Cardiac septum (tissue), 1 donor: ENCODE measurements around the gene TP53I3. TPM values are rescaled to one million over a fixed set of nuclear protein-coding genes. Genes with fewer than 3 reads are reported as not detected.
"Not testable (repeated sequence)": the region's sequence is repeated elsewhere in the genome, so short reads cannot be mapped to it uniquely, and the experiment has no call there.

Experiments
- DNase-seq: peaks from one replicate; pipeline ENCODE4 v3.0.0-alpha.2; 2020; ENCODE audit warnings: low spot score
- intact Hi-C: fragments of 100-400 bp; cut with DNase I; formaldehyde crosslinking; loops from one replicate; pipeline ENCODE4 v1.14.0; 2022
- total RNA-seq: library from RNA; stranded (reverse); fragmentation: NEBNext Ultra II Directional; extraction: Animal tissue kit (Norgen Biotek cat#: 25700); gene quantifications from one replicate; pipeline ENCODE4 v1.2.1, GENCODE V29; 2021
- donor health status: DM: no; HTN: no; CAD: no.

TP53I3 gene
- total RNA-seq, 1 donor from 2014 or later = 8.3 TPM

DNA sequence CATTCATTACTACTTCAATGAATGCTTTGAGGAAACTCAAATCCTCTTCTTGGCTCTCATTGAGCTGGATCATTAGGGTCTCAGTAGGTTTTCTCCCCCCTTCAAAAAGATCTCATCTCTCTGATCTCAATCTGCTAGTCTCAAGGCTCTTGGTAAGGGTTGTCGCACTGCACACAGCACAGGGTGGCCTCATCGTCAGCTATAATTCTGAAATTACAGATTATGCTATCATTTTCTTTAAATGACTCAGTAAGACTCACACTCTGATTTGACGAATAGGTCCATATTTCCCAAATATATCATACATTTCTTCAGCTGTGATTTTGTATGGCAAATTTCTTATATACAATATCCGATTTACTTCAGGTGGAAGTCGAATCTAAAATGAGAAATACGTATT lies 10.8 kb downstream of the TP53I3 start:
- intact Hi-C loops = no loop called here
- DNase-seq = no peak

DNA sequence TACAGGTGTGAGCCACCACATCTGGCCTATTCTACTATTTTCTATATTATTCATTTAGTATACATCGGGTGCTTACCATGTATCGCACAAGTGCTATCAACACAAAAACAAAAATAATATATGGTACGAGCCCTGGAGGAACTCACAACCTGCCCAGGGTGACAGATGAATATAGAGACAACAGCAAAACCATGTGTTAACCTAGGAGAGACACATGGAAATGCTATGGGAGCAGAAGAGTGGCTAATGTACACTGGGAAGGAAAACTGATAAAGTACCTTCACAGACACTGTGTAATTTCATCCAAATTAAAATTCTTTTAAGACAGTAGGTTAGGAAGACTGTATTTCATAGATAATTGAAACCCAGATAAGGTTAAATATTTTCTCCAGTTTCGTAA lies 12.4 kb downstream of the TP53I3 start:
- no peak for DNase-seq
- intact Hi-C loops = no loop called here

DNA sequence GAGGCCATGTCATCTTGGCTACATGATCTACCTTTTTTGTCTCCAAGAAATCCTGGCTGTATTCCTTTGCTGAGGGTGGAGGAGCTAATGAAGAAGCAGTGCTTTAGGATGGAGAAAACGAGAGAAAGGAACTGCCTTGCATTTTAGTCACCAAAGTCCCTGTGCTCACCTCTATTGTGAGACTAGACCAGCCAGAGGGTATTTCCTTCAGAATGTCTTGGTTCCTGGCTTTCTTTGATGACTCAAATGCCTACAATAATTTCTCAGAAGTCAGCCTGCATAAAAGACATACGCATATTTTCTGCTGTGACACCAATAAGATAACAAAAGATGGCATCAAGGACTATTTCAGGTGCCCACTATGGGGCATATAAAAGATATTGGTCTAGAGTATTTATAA lies 19.3 kb downstream of the TP53I3 start:
- intact Hi-C loops = no loop called here
- DNase-seq = no peak

DNA sequence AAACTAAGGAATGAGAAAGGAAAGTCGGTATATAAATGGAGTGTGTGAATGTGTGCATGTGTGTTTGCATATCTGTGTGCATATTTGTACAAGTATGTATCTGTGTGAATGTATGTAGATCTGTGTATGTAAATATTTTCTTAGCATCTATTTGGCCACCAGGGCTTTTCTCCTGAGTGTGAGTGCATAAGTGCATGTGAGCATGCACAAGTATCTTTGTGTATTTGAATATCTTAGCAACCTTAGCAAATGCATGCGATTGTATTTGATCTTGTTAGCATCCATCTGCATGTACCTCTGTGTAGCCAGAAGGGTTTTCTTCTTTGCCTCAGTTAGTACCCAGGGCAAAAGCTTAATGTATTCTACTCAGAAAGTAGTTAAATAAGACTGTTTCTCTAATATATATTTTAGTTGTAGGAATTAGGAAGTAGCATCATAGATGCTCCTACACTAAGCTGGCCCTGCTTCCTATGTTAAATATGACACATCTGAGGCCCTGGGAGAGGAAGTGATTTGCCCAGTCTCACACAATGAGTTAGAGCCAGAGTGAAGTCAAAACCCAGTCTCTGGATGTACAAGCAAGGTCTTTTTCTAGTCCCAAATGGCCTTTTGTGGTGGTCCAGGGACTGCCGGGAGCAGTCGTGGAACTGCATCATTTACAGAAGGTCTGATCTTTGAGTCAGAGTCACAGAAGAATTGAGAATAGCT lies 25.9 kb downstream of the TP53I3 start:
- no peak for DNase-seq
- intact Hi-C loops = no loop called here

DNA sequence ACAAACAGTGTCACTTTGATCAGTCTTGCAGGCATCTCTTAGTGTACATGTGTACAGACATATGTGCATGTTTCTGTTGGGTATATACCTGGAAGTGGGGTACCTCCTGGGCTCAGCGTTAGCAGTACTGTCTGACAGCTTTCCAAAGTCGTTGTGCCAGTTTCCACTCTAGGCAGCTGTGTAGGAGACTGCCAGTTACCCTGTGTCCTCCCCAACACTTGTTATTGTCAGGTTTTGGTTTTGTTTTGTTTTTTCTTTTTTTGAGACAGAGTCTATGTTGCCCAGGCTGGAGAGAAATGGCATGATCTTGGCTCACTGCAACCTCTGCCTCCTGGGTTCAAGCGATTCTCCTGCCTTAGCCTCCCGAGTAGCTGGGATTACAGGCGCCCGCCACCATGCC lies 28.9 kb downstream of the TP53I3 start:
- intact Hi-C loops = no loop called here

DNA sequence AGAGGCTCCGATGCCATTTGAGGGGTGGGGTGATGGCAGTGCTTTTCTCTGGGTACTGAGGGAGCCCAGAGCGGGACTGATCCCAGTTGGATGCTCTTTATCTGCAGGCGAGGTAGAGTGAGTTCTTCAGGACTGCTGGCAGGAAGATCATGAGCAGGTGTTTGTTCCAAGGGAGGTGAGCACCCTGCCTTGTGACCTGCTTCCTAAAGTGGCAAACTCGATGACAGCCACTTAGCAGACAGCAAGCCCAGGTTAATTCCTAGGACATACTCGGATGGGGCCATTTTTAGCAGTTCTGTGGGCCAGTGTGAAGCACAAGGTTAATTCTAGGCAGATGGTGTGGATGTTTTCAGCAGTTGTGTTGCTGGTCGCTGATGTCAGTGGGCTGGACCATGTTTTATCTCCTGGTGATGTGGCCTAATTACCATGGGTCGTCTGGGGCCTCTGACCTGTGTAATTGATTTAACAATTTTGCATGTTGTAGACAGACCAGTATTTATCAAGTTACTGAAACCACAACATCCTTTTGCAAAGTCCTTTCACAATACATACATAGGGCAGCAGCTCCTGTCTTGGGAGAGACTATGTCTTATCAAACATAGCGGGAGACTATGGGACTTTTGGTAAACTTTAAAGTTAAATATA lies 30.1 kb downstream of the TP53I3 start:
- no peak for DNase-seq
- intact Hi-C loops = no loop called here

More for the DNA sequence above, 28.9 kb downstream of the TP53I3 start:
- no peak for DNase-seq

DNA sequence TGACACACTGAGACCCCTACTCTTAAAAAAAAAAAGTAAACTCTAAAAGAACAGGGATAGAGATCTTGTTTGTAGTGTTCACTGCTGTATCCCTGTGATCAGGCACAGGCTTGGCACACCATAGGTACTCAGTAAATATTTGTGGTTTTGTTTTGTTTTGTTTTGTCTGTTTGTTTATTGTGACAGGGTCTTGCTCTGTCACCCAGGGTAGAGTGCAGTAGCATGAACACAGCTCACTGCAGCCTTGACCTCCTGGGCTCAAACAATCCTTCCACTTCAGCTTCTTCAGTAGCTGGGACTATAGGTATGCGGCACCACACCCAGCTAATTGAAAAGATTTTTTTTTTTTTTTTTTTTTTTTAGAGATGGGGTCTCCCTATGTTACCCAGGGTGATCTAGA lies 31.7 kb downstream of the TP53I3 start:
- intact Hi-C loops = no loop called here
- no peak for DNase-seq

DNA sequence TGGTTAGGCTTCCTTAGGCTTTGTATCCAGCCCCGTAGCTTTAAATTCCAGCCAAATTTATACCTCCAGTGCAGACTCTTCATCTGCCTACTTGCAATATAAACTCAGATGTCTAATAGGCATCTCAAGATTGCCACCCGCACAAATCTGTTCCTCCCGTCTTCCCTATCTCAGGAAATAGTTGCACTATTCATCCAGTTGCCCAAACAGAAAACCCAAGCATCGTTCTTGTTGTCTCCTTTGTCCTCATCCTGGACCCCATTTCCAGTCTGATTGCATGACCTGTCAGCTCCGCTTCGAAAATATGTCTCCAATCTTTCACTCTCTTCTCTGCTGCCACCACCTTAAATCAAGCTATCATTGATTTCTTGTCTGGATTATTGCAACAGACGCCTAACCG lies 32.8 kb downstream of the TP53I3 start:
- DNase-seq = no peak
- intact Hi-C loops = no loop called here

DNA sequence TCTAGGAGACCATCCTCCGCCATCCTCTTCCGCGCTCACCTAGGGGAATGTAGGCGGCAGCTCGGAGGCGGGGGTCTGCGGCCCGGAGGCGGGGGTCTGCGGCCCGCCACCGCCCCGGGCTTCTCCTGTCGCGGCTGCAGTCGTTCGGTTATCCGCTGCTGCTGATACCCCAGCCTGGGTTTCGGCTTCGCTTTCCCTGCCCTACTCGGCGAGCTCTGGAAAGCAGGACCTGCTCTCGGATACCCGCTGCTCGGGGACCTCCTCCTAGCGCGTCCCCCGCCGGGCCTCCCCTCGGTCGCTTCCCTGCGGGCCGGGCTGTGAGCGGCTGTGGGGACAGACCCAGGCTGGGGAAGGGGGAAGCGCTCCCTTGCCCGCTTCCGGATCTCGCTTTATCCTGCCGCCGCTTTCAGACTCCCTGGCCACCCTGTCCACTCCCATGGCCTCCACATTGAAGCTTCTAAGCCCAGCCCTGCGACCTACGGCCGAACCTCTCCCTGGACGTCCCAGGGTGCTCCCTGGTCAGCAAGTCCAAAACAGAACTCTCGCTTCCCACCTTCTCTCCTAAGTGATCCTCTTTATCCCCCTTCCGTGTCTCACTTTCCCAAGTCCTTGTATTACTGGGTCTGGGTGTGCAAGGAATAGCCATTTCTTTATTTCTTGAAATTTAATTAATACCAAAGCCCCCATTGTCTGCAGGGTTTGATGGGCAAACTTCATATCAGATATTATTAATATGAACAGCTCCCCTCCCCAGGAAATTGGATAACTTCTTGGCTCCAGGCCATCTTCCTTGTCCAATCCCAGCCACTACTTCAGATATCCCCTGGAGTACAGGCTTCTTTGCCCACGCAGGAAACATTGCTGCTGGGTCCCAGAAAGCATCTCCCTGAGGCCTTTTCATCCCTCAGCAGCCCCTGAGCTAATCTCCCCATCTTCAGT lies 34.3 kb downstream of the TP53I3 start:
- peak; percentile 76 for DNase-seq
- intact Hi-C loops = no loop called here

DNA sequence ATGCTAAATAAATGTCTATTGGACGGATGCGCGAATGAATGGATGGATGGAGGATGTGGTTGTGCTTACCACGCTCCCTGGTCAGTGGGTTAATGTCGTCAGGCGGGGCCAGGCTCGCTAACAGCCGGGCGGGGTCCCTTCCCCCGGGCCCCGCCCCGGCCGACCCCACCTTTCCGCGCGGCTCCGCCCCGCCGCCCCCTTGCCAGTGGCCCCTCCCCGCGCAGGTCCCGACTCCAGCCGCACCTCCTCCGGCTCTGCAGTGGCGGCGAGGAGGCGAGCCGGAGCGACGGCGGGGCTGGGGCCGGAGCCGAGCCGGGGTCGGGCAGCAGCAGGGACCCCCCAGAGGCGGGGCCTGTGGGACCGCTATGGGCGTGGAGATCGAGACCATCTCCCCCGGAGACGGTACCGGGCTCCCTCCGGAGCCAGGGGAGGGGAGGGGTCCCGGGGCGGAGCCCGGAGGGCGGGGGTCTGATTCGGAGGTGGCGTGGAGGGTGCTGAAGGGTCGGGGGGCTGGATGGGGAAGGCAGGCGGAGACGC lies 35.1 kb downstream of the TP53I3 start, which contains the start of gene FKBP1B:
FKBP1B (plus strand) TSS at position 257 of the 537 bp plus-strand sequence; CDS start at position 366, 109 bp downstream.
- intact Hi-C loops = loop anchor here (10.0 kb wide), 1 partner anchor 125 kb away; the partner anchor contains the start of gene ATAD2B
- no peak for DNase-seq

DNA sequence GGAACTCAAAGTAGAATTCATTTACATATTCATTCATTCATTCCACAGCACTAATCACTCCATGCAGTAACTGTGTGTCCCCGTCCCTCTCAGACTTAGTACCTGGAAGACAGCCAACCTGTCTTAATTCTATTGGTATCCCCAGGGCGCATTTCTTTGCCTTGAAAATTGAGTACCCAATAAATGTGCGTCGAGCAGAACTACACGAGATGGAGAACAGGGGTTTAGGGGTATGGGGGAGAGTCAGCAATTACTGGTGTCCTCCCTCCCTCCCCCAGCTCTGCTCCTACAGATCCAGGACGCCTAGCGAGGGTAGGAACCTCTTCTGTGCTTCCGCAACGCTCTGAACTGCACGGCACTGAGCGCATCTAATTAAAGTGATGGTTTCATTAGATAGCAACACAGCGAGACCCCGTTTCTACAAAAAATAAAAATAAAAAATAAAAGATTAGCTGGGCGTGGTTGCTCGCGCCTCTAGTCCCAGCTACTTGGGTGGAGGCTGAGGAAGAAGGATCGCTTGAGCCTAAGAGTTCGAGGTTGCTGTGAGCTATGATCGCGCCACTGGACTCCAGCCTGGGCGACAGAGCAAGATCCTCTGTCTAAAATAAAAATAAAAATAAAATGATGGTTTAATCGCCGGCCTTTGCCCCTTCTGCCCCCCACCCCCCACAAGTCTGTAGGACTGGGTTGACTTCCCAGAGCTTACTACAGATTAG lies 35.7 kb downstream of the TP53I3 start:
- no peak for DNase-seq
- intact Hi-C loops = loop anchor here (10.0 kb wide), 1 partner anchor 124 kb away; the partner anchor contains the start of gene ATAD2B

DNA sequence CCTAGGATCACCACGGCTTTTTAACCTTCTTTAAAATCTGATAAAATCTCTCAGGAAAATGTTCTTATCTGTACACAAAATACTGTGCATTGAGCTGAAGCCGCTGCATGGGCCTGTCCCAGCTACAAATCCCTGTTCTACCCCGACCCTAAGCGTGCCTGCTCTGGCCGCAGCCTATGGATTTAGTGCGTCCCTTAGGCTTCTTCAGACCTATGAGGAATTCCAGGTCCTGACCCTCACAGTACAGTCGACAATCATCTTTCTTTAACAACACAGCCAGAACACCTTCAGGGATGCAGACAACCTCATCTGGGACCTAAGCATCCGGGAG lies 37.0 kb downstream of the TP53I3 start:
- DNase-seq = no peak
- intact Hi-C loops = loop anchor here (10.0 kb wide), 1 partner anchor 123 kb away; the partner anchor contains the start of gene ATAD2B

DNA sequence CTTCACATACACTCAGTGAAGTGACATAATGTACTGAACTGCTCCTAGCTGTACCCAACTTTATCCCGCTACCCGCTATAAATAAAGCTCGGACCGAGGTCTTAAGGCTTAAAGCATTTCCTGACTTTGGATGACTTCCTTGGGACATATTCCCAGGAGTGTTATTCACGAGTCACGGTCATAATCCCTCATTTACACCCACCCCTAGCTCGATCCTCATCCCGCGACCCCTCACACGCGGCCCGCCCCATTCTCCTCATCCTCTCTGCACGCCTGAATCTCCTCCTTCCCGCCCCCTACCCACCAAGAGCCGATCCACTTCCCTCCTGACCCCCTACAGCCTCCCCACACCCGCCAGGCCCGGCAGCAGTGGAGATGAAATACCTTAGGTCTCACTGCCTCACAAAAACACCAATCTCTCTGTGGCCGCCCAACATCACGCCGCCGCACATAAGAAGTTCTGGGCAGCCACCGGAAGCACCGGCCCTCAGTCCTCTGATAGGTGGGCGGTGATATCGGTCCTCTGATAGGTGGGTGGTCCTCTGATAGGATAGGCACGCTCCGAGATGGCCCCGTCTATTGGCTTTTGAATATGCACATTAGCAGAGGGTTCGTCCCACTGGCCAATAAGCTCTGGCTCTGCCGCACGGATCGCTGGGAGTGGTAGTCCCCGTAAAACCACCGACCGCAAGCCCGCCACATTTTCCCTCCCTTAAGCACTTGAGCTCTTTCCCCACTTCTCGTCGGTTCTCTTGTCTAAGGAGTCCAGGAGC lies 37.5 kb downstream of the TP53I3 start, which contains the start of gene WDCP:
WDCP (minus strand) TSS at position 462 of the 773 bp plus-strand sequence. CDS start 7,897 bp downstream, outside the sequence.
- intact Hi-C loops = loop anchor here (10.0 kb wide), 1 partner anchor 122 kb away; the partner anchor contains the start of gene ATAD2B

DNA sequence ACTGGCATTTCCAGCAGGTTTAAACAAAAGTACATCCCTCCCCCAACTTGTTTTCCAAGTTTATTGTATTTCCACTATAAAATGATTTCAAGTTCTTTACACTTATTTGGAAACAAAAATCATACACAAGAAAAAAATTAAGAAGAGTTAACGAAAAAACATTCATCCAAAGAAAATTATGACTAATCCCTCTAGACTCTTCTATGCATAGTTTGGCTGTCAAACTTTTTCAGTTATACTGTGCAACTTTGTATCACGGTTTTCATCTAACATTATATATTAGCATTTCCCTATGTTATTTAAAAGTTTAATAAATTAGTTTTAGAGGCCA lies 38.1 kb downstream of the TP53I3 start:
- no peak for DNase-seq
- intact Hi-C loops = loop anchor here (10.0 kb wide), 1 partner anchor 122 kb away; the partner anchor contains the start of gene ATAD2B

More for the DNA sequence above, 37.5 kb downstream of the TP53I3 start, which contains the start of gene WDCP:
- peak; percentile 95 for DNase-seq

DNA sequence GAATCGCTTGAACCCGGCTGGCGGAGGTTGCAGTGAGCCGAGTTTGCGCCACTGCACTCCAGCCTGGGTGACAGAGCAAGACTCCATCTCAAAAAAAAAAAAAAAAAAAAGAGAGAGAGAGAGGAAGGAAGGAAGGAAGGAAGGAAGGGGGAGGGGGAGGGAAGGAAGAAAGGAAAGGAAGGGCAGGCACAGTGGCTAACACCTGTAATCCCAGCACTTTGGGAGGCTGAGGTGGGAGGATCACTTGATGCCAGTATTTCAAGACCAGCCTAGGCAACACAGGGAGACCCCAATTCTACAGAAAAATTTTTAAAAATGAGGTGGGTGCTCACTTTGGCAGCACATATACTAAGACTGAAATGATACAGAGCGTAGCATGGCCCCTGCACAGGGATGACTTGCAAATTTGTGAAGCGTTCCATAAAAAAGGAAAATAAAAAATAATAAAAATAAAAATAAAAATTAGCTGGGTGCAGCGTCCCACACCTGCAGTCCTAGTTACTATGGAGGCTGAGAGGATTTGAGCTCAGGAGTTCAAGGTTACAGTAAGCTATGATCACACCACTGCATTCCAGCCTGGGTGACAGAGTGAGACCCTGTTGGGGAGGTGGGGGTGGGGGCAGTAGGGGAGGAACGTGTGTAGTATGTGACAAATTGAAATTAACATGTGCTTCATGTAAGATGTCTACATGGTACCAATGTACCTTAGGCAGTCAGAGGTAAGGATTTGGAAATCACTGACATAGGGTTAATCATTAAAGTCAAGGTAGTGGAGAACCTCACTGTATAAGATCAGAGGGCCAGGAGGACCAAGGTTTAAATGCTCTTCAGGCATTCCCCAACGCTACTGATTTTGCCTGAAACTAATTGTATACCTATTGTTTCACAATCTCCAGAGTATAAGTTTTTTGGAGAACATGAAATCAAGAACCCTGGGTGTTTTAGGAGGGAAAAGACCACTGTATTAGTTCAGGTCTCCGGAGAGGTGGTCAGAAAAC lies 38.8 kb downstream of the TP53I3 start:
- intact Hi-C loops = loop anchor here (10.0 kb wide), 1 partner anchor 121 kb away; the partner anchor contains the start of gene ATAD2B
- DNase-seq = no peak

DNA sequence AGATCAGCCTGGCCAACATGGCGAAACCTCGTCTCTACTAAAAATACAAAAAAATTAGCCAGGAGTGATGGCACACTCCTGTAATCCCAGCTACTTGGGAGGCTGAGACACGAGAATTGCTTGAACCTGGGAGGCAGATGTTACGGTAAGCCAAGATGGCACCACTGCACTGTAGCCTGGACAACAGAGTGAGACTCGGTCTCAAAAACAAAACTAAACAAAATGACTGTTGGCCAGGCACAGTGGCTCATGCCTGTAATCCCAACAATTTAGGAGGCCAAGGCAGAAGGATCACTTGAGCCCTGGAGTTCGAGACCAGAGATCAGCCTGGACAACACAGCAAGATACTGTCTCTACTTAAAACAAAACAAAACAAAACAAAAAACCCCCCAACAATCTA lies 41.5 kb downstream of the TP53I3 start:
- intact Hi-C loops = loop anchor here (10.0 kb wide), 1 partner anchor 118 kb away; the partner anchor contains the start of gene ATAD2B
- not testable (repeated sequence) for DNase-seq

DNA sequence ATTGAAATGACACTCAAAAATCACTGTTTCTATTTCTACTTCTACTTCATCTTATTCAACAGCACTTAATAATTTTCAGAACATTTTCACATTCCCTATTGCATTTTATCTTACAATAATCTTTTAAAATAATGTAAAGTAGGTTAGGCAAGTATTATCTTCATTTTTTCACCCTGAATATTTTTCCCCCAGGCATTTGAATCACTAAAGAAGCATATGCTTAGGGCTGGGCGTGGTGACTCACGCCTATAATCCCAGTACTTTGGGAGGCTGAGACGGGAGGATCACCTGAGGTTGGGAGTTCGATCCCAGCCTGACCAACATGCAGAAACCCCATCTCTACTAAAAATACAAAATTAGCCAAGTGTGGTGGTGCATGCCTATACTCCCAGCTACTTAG lies 44.1 kb downstream of the TP53I3 start:
- intact Hi-C loops = loop anchor here (10.0 kb wide), 1 partner anchor 116 kb away; the partner anchor contains the start of gene ATAD2B
- no peak for DNase-seq
